Gastrocnemius medialis (tissue), 4 donors: ENCODE results near the gene S100A16.

Experiments
- CTCF ChIP-seq, 5 experiments: fragments of 450-650 bp in 3 of 5; fragments of 200-600 bp in 2 of 5; sonication (generic) in 2 of 5; IDR thresholded peaks in 4 of 5; conservative IDR thresholded peaks in 1 of 5; 1 replicate in 4 of 5; 2 replicates in 1 of 5; pipeline ENCODE4 v1.5.1; 2016 to 2019; ENCODE audit warnings: antibody characterized with exemption in 5 of 5, mild to moderate bottlenecking in 3 of 5, moderate library complexity in 3 of 5
- POLR2A ChIP-seq, 2 donors: fragments of 450-650 bp; IDR thresholded peaks; one replicate each; pipeline ENCODE4 v1.6.1; 2017; ENCODE audit warnings: antibody characterized with exemption in 2 of 2, mild to moderate bottlenecking in 2 of 2, moderate library complexity in 2 of 2

DNA sequence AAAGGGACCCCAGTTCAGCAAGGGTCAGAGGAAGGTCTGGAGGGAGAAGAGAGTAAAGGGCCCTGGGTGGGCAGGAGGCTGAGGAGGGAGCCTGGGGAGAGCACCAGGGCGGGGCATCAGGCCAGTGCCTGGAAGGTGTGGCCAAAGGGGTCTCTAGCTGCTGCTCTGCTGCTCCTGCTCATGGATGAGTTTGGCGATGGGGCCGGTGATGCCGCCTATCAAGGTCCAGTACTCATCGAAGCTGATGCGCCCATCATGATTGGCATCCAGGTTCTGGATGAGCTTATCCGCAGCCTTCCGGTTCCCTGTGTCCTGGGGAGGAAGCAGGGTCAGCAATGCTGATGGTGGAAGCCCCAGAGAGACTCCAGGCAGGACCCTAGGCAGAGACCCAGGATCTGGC, 5.6 kb downstream of the S100A16 start:
- TF ChIP-seq CTCF (IDR thresholded peaks at IDR 0.05 in 4 of 5, conservative IDR thresholded peaks at IDR 0.05 in 1 of 5): no peak
- no peak for TF ChIP-seq POLR2A (IDR thresholded peaks at IDR 0.05)
